ENCODE data around the gene PLXNB1. TPM values are rescaled to one million over a fixed set of nuclear protein-coding genes. Genes with fewer than 3 reads are reported as not detected.
A peak's percentile ranks its signal among the peaks of the same experiment; 100 is the strongest.

PLXNB1 gene
- polyA plus RNA-seq, 6 donors from 2014 or later: 0.03 to 0.37 TPM; not detected in 4

DNA sequence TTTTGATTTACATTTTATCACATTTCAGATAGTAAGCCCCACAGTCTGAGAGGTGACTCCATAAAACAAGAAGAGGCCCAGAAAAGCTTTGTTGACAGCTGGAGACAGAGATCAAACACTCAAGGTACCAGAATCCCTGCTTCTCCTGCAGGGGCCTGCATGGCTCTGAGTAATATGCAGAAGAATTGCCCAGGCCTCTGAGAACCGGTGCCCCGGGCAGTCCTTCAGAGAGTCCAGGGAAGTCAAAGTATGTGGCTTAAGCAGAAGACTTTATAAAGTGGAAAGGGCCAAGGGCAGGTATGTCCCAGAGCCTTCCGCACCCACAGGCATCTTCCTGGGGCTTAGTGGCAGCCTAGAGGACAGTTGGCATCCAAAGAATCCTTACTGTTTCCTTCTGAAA is 29.4 kb upstream of the PLXNB1 start:
- ATAC-seq (ENCODE audit: low read depth in 2 of 2) (no peak), DNase-seq (no peak)
- no peaks in the 10 kb centered on the region for H3K36me3 Mint-ChIP-seq
- H3K4me1 Mint-ChIP-seq: no peaks in the 10 kb centered on the region
- H3K27ac Mint-ChIP-seq: no peak overlapping the region
- H3K4me3 Mint-ChIP-seq: no peak overlapping the region
- H3K9me3 Mint-ChIP-seq: no peaks in the 10 kb centered on the region
- no peaks in the 10 kb centered on the region for H3K27me3 Mint-ChIP-seq

DNA sequence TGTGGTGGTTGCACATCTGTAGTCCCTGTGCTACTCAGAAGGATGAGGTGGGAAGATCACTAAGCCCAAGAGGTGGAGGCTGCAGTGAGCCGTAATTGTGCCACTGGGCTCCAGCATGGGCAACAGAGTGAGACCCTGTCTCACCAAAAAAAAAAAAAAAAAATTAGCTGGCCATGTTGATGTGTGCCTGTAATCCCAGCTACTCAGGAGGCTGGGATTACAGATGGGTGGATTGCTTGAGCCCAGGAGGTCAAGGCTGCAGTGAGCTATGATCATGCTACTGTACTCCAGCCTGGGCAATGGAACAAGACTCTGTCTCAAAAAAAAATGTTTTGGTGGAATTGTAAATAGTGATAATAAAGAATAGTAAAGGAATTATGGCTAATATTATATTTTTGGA is 26.6 kb upstream of the PLXNB1 start:
- H3K4me1 Mint-ChIP-seq: no peaks in the 10 kb centered on the region
- DNase-seq (no peak), ATAC-seq (ENCODE audit: low read depth in 2 of 2) (no peak)
- no peak overlapping the region for H3K27ac Mint-ChIP-seq
- H3K36me3 Mint-ChIP-seq: no peaks in the 10 kb centered on the region
- no peaks in the 10 kb centered on the region for H3K9me3 Mint-ChIP-seq
- no peaks in the 10 kb centered on the region for H3K27me3 Mint-ChIP-seq
- no peak overlapping the region for H3K4me3 Mint-ChIP-seq

DNA sequence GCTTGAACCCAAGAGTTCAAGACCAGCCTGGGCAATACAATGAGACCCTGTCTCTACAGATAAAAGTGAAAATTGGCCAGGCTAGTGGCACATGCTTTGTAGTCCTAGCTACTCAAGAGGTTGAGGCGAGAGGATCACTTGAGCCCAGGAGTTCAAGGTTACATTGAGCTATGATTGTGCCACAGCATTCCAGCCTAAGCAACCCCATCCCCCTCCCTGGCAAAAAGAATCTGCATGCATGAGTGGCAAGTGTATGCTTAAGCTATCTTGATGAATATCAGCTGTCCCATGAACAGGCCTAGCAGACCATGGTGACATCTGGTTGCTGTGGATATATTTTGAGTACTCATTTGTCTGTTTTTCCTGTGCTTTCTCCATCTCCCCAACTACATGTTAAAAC is 21.4 kb upstream of the PLXNB1 start:
- Mint-ChIP-seq H3K9me3 (no peaks in the 10 kb centered on the region), H3K4me3 (no peak overlapping the region), H3K4me1 (peaks cover 14 to 23% (median 15%) of the 10 kb centered on the region in 3 donors), H3K27me3 (no peaks in the 10 kb centered on the region), H3K27ac (no peak overlapping the region), H3K36me3 (no peaks in the 10 kb centered on the region)
- ATAC-seq (ENCODE audit: low read depth in 2 of 2) (no peak), DNase-seq (no peak)

DNA sequence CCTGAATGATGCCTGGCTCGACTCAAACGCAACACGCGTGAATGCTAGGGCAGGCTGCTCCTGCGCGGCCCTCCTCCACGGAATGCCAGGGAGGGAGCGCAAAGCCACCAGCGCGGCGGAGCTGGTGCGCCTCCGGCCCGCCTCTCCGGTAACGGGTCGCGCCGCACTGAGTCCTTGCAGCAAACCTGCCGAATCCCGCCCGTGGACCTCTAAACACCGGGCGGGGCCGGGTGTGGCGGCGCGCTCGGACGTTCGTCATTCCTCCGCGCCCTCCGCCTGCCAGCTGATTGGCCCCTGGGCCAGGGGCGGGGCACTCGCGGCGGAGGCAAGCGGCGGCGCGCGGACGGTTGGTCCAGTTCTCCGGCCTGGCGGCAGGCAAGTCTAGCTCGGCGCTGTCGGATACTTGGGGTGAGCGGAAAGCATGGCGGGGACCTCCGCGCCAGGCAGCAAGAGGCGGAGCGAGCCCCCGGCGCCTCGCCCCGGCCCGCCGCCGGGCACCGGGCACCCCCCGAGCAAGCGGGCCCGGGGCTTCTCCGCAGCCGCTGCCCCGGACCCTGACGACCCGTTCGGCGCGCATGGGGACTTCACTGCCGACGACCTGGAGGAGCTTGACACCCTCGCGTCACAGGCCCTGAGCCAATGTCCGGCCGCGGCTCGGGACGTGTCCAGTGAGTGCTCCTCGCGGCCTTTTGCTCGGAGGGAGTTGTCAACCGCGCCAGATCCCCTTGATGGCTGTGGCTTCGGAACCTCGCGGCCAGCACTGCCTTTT is 16.7 kb upstream of the PLXNB1 start, which contains the start of gene ATRIP:
Gene ATRIP (plus strand): TSS at position 313 of the 769 bp plus-strand sequence. CDS start 109 bp downstream, at position 422.
- Mint-ChIP-seq H3K9me3 (no peaks in the 10 kb centered on the region), H3K27me3 (no peaks in the 10 kb centered on the region), H3K4me3 (peak within 1 kb of the TSS; percentile 86 to 96 (median 94)), H3K4me1 (peaks cover 24 to 34% (median 32%) of the 10 kb centered on the region in 3 donors), H3K27ac (peak within 1 kb of the TSS; percentile 89 to 98 (median 98)), H3K36me3 (no peaks in the 10 kb centered on the region)
- DNase-seq (peak; percentile 86), ATAC-seq (ENCODE audit: low read depth in 2 of 2) (peak; percentile 99)

DNA sequence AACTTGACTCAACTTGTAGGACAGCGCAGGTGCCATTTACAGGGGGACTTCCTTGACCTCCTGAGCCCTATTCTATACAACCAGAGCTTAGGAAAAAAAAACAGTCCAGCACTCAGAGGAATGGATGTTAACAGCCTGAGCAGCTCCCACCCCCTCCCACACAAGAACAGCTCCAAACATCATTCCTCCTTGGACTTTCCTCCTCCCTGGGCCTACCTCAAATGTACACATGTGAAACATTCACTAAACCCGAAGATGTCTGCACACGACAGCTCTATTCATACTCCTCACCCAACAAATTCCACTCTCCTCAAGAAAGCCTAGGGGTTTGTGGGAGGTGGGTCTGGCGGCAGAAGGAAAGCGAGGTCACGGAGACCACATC is 16.1 kb upstream of the PLXNB1 start:
- H3K27ac Mint-ChIP-seq: peak overlapping the region; percentile 88 to 98 (median 98)
- no peaks in the 10 kb centered on the region for H3K36me3 Mint-ChIP-seq
- no peaks in the 10 kb centered on the region for H3K27me3 Mint-ChIP-seq
- H3K4me3 Mint-ChIP-seq: peak overlapping the region; percentile 86 to 96 (median 94)
- no peak for ATAC-seq (ENCODE audit: low read depth in 2 of 2)
- DNase-seq: no peak
- peaks cover 28 to 38% (median 37%) of the 10 kb centered on the region in 3 donors for H3K4me1 Mint-ChIP-seq
- H3K9me3 Mint-ChIP-seq: no peaks in the 10 kb centered on the region

DNA sequence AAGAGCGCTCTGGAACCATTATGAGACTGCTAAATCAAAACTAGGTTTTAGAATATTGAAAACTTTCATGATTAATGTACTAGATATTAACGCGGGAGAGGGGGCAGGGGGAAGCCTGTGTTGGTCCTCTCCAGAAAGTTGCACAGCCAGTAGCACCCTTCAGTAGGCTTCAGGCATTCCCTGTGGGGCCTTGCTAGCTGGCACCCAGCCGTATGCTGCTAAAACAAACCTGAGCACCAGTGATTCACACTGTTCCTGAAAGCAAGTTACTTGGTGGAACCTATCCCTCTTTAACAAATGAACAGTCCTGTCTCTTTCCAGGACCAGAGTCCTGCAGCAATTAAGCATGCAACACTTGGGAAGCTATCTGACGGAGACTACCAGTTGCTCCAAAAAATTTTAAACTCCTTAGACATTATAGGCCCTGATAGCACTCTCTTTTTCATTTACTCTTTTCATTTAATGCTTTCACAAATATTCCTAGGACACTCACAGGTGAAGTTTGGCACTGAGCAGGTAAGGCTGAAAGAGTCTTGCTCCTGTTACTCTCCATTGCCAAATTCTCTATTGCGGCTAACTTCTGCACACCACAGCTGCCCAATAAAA is 15.5 kb upstream of the PLXNB1 start:
- ATAC-seq (ENCODE audit: low read depth in 2 of 2): no peak

DNA sequence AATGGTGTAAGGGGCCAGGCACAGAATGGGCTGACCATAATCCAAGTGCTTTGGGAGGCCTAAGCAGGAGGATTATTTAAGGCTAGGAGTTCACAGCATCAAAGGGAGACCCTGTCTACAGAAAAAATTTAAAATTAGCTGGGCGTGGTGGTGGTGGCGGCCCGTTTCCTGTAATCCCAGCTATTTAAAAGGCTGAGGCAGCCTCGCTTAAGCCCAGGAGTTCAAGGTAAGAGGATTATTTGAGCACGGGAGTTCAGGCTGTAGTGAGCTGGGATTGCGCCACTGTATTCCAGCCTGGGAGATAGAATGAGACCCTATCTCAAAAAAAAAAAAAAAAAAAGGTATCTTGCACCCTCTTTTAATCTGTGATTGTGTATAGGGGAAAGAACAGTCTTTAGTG is 12.1 kb upstream of the PLXNB1 start:
- Mint-ChIP-seq H3K4me1 (peaks cover 42 to 61% (median 50%) of the 10 kb centered on the region in 3 donors), H3K27me3 (no peaks in the 10 kb centered on the region), H3K36me3 (no peaks in the 10 kb centered on the region), H3K27ac (peak overlapping the region in 5 of 6 donors; percentile 33 to 99 (median 82)), H3K9me3 (no peaks in the 10 kb centered on the region), H3K4me3 (peak overlapping the region in 7 of 8 donors; percentile 62 to 100 (median 96))
- ATAC-seq (ENCODE audit: low read depth in 2 of 2) (no peak), DNase-seq (no peak)

More for the DNA sequence above, 15.5 kb upstream of the PLXNB1 start:
- Mint-ChIP-seq H3K4me1 (peaks cover 29 to 44% (median 43%) of the 10 kb centered on the region in 3 donors), H3K4me3 (peak overlapping the region; percentile 29 to 96 (median 93)), H3K27ac (peak overlapping the region in 5 of 6 donors; percentile 88 to 98 (median 98)), H3K27me3 (no peaks in the 10 kb centered on the region), H3K9me3 (no peaks in the 10 kb centered on the region), H3K36me3 (no peaks in the 10 kb centered on the region)
- no peak for DNase-seq

DNA sequence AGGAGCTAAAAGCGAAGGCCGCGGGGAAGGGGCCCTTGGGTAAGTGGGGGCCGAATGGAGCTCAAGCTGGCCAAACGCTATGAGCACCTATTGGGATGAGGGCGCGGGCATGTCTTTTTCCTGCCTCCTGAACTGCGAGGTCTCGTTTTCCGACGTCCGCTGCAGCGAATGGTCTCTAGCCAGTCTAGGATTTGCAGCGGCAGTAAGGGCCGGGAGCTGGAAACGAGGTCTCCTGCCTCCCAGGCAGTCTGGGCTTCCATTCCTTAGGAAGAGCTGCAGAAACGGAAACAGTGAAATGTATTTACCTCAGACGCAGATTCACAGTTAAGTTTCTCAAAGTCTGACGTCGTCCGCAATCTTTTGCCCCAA is 10.7 kb upstream of the PLXNB1 start:
- Mint-ChIP-seq H3K9me3 (no peaks in the 10 kb centered on the region), H3K36me3 (no peaks in the 10 kb centered on the region), H3K4me1 (peaks cover 31 to 51% (median 41%) of the 10 kb centered on the region in 3 donors), H3K27me3 (no peaks in the 10 kb centered on the region), H3K4me3 (peak overlapping the region; percentile 89 to 100 (median 96)), H3K27ac (peak overlapping the region in 5 of 6 donors; percentile 91 to 100 (median 99))
- ATAC-seq (ENCODE audit: low read depth in 2 of 2) (no peak), DNase-seq (peak; percentile 12)

DNA sequence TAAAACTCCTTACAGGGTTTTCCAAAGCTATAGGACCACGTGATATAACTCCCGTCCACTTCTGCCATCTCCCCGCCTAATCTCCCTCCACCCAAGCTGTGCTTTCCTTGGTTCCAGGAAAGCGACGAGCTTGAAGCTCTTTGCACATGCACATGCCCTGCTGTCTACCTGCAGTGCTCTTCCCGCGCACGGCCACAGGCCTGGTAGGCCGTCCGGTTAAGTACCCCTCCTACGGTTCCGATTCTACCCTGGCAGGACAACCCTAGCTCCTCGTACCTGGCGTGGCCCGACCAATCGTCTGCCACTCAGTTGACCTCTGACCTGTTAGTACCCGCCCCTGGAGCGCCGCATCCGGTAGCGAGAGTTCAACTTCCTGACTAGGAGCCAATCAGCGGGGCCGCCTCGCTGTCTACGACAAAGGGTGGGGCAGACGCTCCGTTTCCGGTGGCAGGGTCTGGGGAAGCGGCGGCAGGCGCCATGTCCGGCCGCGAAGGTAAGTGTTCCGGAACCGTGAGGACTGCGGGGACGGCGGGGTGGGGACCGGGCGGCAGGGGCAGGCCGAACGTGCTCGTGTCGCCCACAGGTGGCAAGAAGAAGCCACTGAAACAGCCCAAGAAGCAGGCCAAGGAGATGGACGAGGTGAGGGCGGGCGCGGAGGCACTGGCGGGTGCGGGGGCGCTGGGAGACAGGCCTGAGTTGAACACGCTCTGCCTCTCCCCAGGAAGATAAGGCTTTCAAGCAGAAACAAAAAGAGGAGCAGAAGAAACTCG is 10.1 kb upstream of the PLXNB1 start, which contains the start of the genes CCDC51 and TMA7:
Gene CCDC51 (minus strand): TSS at position 300 of the 770 bp plus-strand sequence. CDS start 4,991 bp downstream, outside the sequence.
Gene TMA7 (plus strand): TSS at position 438 of the 770 bp plus-strand sequence. CDS start 40 bp downstream, at position 478.
- H3K4me1 Mint-ChIP-seq: peaks cover 30 to 47% (median 41%) of the 10 kb centered on the region in 3 donors
- no peaks in the 10 kb centered on the region for H3K36me3 Mint-ChIP-seq
- peak; percentile 99 for DNase-seq
- H3K9me3 Mint-ChIP-seq: no peaks in the 10 kb centered on the region
- H3K4me3 Mint-ChIP-seq: peak within 1 kb of the TSS; percentile 89 to 100 (median 96)
- ATAC-seq (ENCODE audit: low read depth in 2 of 2): peak; percentile 92
- H3K27ac Mint-ChIP-seq: peak within 1 kb of the TSS in 5 of 6 donors; percentile 91 to 100 (median 99)
- H3K27me3 Mint-ChIP-seq: no peaks in the 10 kb centered on the region

DNA sequence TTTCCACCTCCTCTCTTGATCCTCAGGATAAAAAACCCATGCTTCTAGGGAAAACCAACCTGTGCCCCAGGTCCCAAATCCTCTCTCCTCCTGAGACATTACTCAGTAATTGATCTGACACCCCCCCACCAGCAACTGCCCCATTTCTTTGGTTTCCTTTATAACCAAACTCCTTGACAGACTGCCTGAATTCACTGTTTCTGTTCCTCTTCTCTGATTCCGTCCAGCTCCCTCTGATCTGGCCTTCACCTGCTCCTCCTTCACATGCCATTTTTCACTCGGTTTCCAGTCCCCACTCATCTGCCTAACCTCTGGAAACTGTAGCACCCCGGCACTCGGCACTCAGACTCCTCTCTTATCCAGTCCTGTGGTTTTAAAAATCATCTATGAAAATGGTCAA is 7.9 kb upstream of the PLXNB1 start:
- H3K36me3 Mint-ChIP-seq: no peaks in the 10 kb centered on the region
- no peak for DNase-seq
- ATAC-seq (ENCODE audit: low read depth in 2 of 2): no peak
- peak overlapping the region in 5 of 6 donors; percentile 2 to 93 (median 68) for H3K27ac Mint-ChIP-seq
- no peaks in the 10 kb centered on the region for H3K27me3 Mint-ChIP-seq
- H3K9me3 Mint-ChIP-seq: no peaks in the 10 kb centered on the region
- peak overlapping the region in 2 of 8 donors; percentile 43 to 91 for H3K4me3 Mint-ChIP-seq
- peaks cover 30 to 47% (median 41%) of the 10 kb centered on the region in 3 donors for H3K4me1 Mint-ChIP-seq

DNA sequence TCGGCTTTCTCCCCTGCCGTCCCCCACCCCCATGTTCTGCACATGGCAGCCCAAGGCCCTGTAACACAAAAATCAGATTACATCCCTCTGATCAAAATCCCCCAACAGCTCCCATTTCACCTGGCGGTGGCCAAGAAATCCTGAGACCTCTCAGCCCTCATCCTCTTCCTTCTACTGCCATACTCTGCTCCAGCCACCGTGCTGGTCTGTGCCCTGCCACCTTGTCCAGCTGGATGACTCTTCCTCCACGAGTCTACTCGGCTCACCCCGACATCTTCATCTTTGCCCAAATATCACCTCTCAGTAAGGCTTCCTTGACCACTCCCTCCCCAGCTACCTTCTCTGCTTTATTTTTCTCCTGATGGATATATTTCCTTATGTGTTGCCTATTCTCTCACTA is 7.0 kb upstream of the PLXNB1 start:
- Mint-ChIP-seq H3K9me3 (no peaks in the 10 kb centered on the region), H3K36me3 (no peaks in the 10 kb centered on the region), H3K4me1 (peaks cover 30 to 43% (median 39%) of the 10 kb centered on the region in 3 donors), H3K27me3 (no peaks in the 10 kb centered on the region), H3K4me3 (no peak overlapping the region), H3K27ac (no peak overlapping the region)
- ATAC-seq (ENCODE audit: low read depth in 2 of 2): no peak
- DNase-seq: no peak

DNA sequence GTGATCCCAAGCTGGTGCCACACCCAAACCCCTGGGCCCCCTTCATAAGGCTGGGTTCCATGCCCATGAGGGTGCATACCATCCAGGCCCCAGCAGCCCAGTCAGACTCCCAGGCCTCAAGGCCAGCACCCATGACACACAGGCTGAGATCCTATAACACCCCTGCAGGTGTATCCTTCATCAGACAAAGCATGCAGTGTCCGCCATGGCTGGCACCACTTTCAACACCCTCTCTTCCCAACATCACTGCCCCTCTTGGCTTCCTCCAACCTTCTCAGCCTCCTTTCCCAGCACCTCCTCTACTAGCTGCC is 6.5 kb upstream of the PLXNB1 start:
- H3K4me3 Mint-ChIP-seq: no peak overlapping the region
- H3K27me3 Mint-ChIP-seq: no peaks in the 10 kb centered on the region
- peaks cover 27 to 39% (median 38%) of the 10 kb centered on the region in 3 donors for H3K4me1 Mint-ChIP-seq

DNA sequence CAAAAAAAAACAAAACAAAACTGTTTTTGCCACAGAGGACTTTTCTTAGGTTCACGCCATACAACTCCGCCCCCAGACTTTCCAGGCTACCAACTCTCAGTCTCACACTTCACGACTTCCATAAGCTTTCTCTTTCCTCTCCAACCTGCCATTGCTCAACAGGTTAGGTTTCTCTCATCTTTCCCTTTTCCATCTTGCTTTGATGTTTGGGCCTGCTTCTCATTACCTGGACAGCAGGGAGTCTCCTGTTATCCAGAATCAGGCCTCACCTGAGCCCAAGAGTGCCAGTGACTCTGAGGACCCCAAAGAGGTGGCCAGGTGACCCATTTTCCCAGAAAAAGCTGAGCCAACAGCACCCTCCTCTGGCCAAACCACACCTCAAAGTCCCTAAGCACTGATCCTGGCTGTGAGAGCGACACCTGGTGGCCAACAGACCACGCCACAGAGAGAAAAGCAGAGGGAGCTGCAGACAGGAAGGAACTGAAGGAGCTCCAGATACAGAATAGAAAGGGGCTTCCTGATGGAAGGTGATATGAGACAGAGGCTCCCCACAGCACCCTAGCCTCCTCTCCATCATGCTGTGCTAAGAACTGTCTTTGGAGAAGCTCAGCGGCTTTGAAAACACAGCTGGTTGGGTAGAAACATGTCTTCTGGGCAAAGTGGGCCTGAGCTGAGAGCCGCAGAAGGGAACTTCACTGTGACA is 6.0 kb upstream of the PLXNB1 start:
- DNase-seq (peak; percentile 79), ATAC-seq (ENCODE audit: low read depth in 2 of 2) (peak; percentile 12 to 30)
- no peaks in the 10 kb centered on the region for H3K36me3 Mint-ChIP-seq
- peaks cover 0 to 1% (median 0%) of the 10 kb centered on the region in 3 donors for H3K27me3 Mint-ChIP-seq
- H3K27ac Mint-ChIP-seq: no peak overlapping the region
- no peak overlapping the region for H3K4me3 Mint-ChIP-seq
- H3K9me3 Mint-ChIP-seq: no peaks in the 10 kb centered on the region
- peaks cover 27 to 40% (median 35%) of the 10 kb centered on the region in 3 donors for H3K4me1 Mint-ChIP-seq

More for the DNA sequence above, 6.5 kb upstream of the PLXNB1 start:
- Mint-ChIP-seq H3K36me3 (no peaks in the 10 kb centered on the region), H3K27ac (no peak overlapping the region), H3K9me3 (no peaks in the 10 kb centered on the region)
- ATAC-seq (ENCODE audit: low read depth in 2 of 2) (no peak), DNase-seq (no peak)
